CD1c-positive myeloid dendritic cell (primary cell): ENCODE results near the gene SEPTIN2.
"Not testable (repeated sequence)": the region's sequence is repeated elsewhere in the genome, so short reads cannot be mapped to it uniquely, and the experiment has no call there.

ENCODE experiments used
- DNase-seq: peaks from one replicate; pipeline ENCODE4 v3.0.0-alpha.2; 2016; ENCODE audit errors: extremely low spot score

The SEPTIN2 gene

GRCh38 chr2:241315879-241316631, at the start of gene SEPTIN2:
TSS of gene SEPTIN2 (plus strand) at chr2:241315925. CDS start at chr2:241324233, 8,308 bp downstream.
- no peak for DNase-seq

GRCh38 chr2:241267249-241268067, 48.3 kb upstream of the SEPTIN2 start:
- no peak for DNase-seq

GRCh38 chr2:241268306-241268705, 47.4 kb upstream of the SEPTIN2 start:
- no peak for DNase-seq

- DNase-seq = no peak
Observed at GRCh38 chr2:241268716-241269445, 46.8 kb upstream of the SEPTIN2 start.

GRCh38 chr2:241269707-241270520, 45.8 kb upstream of the SEPTIN2 start:
- DNase-seq = no peak

- no peak for DNase-seq
Observed at GRCh38 chr2:241270531-241270930, 45.2 kb upstream of the SEPTIN2 start.

GRCh38 chr2:241271706-241272302, 43.9 kb upstream of the SEPTIN2 start:
- DNase-seq = peak; percentile 88

GRCh38 chr2:241272303-241273209, 43.2 kb upstream of the SEPTIN2 start:
- peak; percentile 59 for DNase-seq

- no peak for DNase-seq
Observed at GRCh38 chr2:241273210-241274020, 42.3 kb upstream of the SEPTIN2 start.

GRCh38 chr2:241274127-241274526, 41.6 kb upstream of the SEPTIN2 start:
- no peak for DNase-seq

- DNase-seq = no peak
Observed at GRCh38 chr2:241275504-241275903, 40.2 kb upstream of the SEPTIN2 start.

GRCh38 chr2:241275910-241276309, 39.8 kb upstream of the SEPTIN2 start:
- no peak for DNase-seq

- DNase-seq = not testable (repeated sequence)
Observed at GRCh38 chr2:241278306-241278705, 37.4 kb upstream of the SEPTIN2 start.

GRCh38 chr2:241279413-241279812, 36.3 kb upstream of the SEPTIN2 start:
- no peak for DNase-seq

GRCh38 chr2:241279828-241280227, 35.9 kb upstream of the SEPTIN2 start:
- peak; percentile 9 for DNase-seq

- no peak for DNase-seq
Observed at GRCh38 chr2:241280291-241280690, 35.4 kb upstream of the SEPTIN2 start.

GRCh38 chr2:241282555-241282954, 33.2 kb upstream of the SEPTIN2 start:
- DNase-seq = no peak

- DNase-seq = no peak
Observed at GRCh38 chr2:241285596-241285995, 30.1 kb upstream of the SEPTIN2 start.
